ENCODE measurements around the gene CCN5. TPM values are rescaled to one million over a fixed set of nuclear protein-coding genes. Genes with fewer than 3 reads are reported as not detected.

The CCN5 gene
- total RNA-seq, 1 donor from 2014 or later, result 377 TPM

GRCh38 chr20:44698351-44698750, 16.8 kb upstream of the CCN5 start:
- Histone ChIP-seq H3K27me3 (no peaks in the 10 kb centered on the region), H3K27ac (peak overlapping the region; percentile 21 to 46), H3K36me3 (no peaks in the 10 kb centered on the region), H3K4me3 (no peak overlapping the region), H3K4me1 (peaks cover 10 to 61% of the 10 kb centered on the region in 2 donors), H3K9me3 (no peaks in the 10 kb centered on the region)
- DNase-seq (ENCODE audit: low spot score in 2 of 2), result no peak
- TF ChIP-seq CTCF (IDR thresholded peaks at IDR 0.05), result no peak
- intact Hi-C loops (cut with DNase I), result loop anchor here (10.0 kb wide), 1 partner anchor 514 kb away; the partner anchor contains the start of gene JPH2

- TF ChIP-seq CTCF (IDR thresholded peaks at IDR 0.05), result no peak
- peak overlapping the region; percentile 87 to 93 for H3K27ac ChIP-seq
- no peaks in the 10 kb centered on the region for H3K9me3 ChIP-seq
- H3K4me3 ChIP-seq, result no peak overlapping the region
- H3K36me3 ChIP-seq, result no peaks in the 10 kb centered on the region
- no peaks in the 10 kb centered on the region for H3K27me3 ChIP-seq
- DNase-seq (ENCODE audit: low spot score in 2 of 2), result no peak
- intact Hi-C loops (cut with DNase I), result no loop called here
- H3K4me1 ChIP-seq, result peaks cover 8 to 47% of the 10 kb centered on the region in 2 donors
Observed at GRCh38 chr20:44700306-44700705, 14.9 kb upstream of the CCN5 start.

- no peak for TF ChIP-seq CTCF (IDR thresholded peaks at IDR 0.05)
- Histone ChIP-seq H3K27me3 (no peaks in the 10 kb centered on the region), H3K36me3 (no peaks in the 10 kb centered on the region), H3K4me1 (peaks cover 6 to 47% of the 10 kb centered on the region in 2 donors), H3K27ac (peak overlapping the region; percentile 87 to 93), H3K4me3 (no peak overlapping the region), H3K9me3 (no peaks in the 10 kb centered on the region)
- intact Hi-C loops (cut with DNase I), result no loop called here
- DNase-seq (ENCODE audit: low spot score in 2 of 2), result no peak
Observed at GRCh38 chr20:44701118-44701857, 13.9 kb upstream of the CCN5 start.

DNA sequence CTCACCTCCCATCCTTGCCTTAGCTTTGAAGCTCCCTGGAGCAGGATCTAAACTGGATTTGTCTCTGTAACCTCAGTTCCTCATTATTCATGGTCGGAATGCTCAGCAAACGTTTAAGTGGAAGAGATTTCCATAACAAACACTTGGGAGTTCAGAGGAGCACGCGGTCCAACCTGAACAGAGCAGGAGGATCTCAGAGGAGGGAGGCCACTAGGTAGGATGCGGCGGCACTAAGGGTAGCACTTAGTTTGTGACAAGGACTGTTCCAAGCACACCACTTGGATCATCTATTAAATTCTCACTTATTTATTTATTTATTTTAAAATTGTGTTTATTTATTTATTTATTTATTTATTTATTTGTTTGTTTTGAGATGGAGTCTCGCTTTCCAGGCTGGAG, 13.3 kb upstream of the CCN5 start:
- no peak for TF ChIP-seq CTCF (IDR thresholded peaks at IDR 0.05)
- Histone ChIP-seq H3K36me3 (no peaks in the 10 kb centered on the region), H3K27me3 (no peaks in the 10 kb centered on the region), H3K9me3 (no peaks in the 10 kb centered on the region), H3K4me1 (peaks cover 12 to 46% of the 10 kb centered on the region in 2 donors), H3K27ac (peak overlapping the region; percentile 87 to 93), H3K4me3 (no peak overlapping the region)
- intact Hi-C loops (cut with DNase I), result no loop called here
- DNase-seq (ENCODE audit: low spot score in 2 of 2), result no peak

- TF ChIP-seq CTCF (IDR thresholded peaks at IDR 0.05), result no peak
- Histone ChIP-seq H3K4me3 (no peak overlapping the region), H3K27me3 (no peaks in the 10 kb centered on the region), H3K4me1 (peaks cover 13 to 50% of the 10 kb centered on the region in 2 donors), H3K9me3 (no peaks in the 10 kb centered on the region), H3K27ac (peak overlapping the region; percentile 87 to 93), H3K36me3 (no peaks in the 10 kb centered on the region)
- DNase-seq (ENCODE audit: low spot score in 2 of 2), result peak; percentile 68 to 96
- intact Hi-C loops (cut with DNase I), result no loop called here
Observed at GRCh38 chr20:44702776-44703175, 12.4 kb upstream of the CCN5 start.
